DMS 273 treated with DMSO at 0.1 percent for 48 hours (cell line): ENCODE data around the gene MTARC2.

Experiments
- DNase-seq: peaks from one replicate; lab custom pipeline; 2025; lab: John Stamatoyannopoulos, UW

The MTARC2 gene

DNA sequence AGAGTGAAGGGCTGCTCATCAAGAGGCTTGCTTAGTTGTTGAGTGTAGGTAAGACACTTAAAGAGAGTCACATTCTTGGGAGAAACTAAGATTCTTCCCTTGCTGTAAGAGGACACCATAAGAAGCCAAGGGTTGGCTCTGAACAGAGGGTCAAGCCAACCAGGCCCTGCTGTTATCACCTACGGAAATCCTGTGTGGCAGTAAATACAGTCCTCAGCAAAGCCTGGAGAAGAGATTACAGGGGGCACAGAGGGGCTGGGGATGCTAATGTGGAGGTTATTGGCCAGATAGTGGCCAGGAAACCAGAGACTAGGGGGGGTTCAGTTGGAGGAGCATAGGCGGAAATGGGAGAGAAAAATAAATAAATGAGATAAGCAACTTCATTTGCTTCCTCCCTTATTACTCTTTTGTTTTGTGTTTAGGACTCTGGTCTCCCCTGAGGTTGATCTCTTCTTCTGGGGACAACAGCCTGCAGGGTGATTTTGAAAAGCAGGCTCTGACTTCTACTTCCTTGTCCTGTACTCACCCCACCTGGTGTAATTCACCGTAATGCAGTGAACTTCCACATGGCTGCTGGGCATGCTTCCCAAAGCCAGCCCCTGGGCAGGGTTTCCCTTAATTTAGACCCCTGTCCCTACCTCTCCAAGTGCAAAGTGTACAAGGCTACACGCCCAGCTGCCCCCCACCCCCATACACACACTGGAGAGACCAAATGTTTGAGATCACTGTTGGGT lies 79.5 kb downstream of the MTARC2 start:
- no peak for DNase-seq

DNA sequence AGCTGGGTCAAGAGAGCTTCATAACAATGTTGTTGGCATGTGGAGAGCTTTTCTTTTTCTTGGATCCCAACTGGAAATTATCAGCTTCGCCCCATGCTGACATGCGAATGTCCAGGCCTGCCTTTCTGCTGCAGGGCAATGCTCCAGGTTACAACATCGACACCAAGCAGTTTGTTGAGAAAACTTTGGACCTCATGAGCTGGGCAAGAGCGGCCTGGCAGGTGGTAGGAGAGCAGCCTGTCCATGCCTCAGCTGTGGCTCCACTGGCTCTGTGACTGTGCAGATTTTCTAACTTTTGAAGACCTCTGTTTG lies 80.0 kb downstream of the MTARC2 start:
- DNase-seq, result no peak

DNA sequence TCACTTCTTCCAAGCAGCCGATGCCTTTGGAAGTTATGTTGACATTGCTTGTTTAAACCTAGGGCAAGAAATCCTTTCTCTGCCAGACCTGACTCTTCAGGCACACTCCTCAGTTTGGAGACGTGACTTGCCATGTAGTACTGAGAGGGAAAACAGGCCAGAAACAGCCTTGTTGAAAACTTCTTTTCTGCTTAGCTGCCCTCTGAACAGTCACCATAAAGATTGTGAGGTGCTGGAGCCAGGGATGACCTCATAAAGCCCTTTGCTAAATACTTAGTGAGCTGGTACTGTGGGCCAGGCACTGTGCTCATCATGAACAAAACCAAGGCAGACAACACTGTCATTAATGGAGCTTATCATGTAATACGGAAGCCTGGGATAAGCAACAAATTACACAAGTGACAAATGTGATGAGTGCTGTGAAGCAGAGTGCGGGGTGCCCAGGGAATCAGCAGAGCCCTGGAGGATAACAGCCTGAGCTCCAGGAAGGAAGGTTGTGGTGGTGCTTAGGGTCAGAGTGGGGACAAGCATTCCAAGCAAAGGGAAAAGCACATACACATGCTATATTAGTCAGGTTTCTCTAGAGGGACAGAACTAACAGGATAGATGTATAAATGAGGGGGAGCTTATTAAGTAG lies 80.9 kb downstream of the MTARC2 start:
- no peak for DNase-seq

DNA sequence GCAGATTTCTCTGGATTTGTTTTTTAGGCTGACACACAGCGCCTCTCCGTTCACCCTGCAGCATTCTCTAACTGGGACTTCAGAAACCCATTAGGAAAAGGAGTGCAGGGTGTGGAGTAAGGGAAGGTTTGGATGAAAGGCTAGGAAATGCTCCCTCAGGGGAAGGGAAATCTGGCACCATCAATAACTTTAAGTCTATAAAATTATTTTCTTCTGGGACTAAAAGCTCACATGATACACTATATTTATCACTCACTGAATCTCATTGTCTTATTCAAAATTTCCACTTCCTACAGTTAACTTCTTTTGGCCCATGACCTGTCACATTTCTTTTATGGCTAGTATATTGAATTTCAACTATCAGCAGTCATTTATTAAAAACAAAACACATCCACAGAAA lies 85.3 kb downstream of the MTARC2 start:
- DNase-seq, result no peak
